ENCODE measurements around the gene TMTC2.

TMTC2 gene

DNA sequence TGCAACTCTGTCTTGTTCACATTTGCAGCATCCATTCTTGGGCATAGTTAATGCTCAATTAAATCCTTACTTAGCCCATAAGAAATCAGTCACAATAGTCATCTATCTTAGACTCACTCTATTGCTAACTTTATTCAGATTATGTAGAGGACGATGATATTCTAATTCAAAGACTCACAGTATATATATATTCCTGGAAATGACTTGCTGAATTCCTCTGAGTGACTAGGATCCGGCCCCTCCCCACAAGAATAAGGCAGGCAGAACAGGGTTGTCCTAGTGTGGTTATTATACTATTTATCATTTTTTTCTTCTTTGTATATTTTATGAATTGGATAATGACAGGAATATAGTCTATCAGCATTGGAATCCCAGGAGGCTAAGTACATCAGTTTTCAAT, 275.1 kb downstream of the TMTC2 start:
- Mint-ChIP-seq H3K4me1 (ENCODE audit: low read depth) (peaks cover 2% of the 10 kb centered on the region), H3K27me3 (no peaks in the 10 kb centered on the region), H3K27ac (no peak overlapping the region), H3K9me3 (ENCODE audit: low read depth) (no peaks in the 10 kb centered on the region), H3K4me3 (no peak overlapping the region), H3K36me3 (no peaks in the 10 kb centered on the region)

GRCh38 chr12:82963956-82964355, 277.2 kb downstream of the TMTC2 start:
- Mint-ChIP-seq H3K27me3 (no peaks in the 10 kb centered on the region), H3K36me3 (peaks cover 3% of the 10 kb centered on the region), H3K4me3 (no peak overlapping the region), H3K27ac (no peak overlapping the region), H3K4me1 (ENCODE audit: low read depth) (peaks cover 2% of the 10 kb centered on the region), H3K9me3 (ENCODE audit: low read depth) (no peaks in the 10 kb centered on the region)

DNA sequence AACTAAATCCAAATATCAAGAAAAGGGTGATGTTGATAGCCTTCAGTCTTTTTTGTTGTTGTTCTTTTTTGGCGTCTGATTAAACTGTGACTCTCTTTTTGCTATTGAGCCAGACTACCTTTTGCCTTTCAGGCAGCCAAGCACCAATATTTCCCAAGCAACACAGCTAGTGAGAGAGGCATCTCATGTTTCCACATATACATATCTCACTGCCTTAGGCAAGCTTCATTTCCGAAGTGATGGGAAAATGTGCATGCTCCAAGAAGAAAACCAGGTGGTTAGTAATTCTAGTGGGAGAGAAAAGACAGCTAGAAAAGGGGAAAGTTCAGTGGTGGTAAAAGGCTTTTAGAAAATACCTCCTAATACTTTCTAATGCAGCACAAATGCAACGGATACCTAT, 277.7 kb downstream of the TMTC2 start:
- Mint-ChIP-seq H3K36me3 (peaks cover 3% of the 10 kb centered on the region), H3K9me3 (ENCODE audit: low read depth) (no peaks in the 10 kb centered on the region), H3K27me3 (no peaks in the 10 kb centered on the region), H3K4me3 (no peak overlapping the region), H3K4me1 (ENCODE audit: low read depth) (peaks cover 2% of the 10 kb centered on the region), H3K27ac (no peak overlapping the region)

- Mint-ChIP-seq H3K27ac (no peak overlapping the region), H3K27me3 (no peaks in the 10 kb centered on the region), H3K4me3 (no peak overlapping the region), H3K36me3 (peaks cover 3% of the 10 kb centered on the region), H3K9me3 (ENCODE audit: low read depth) (no peaks in the 10 kb centered on the region), H3K4me1 (ENCODE audit: low read depth) (peaks cover 2% of the 10 kb centered on the region)
Measured at GRCh38 chr12:82966001-82966559, 279.4 kb downstream of the TMTC2 start.

GRCh38 chr12:82968631-82969367, 282.1 kb downstream of the TMTC2 start:
- Mint-ChIP-seq H3K4me1 (ENCODE audit: low read depth) (peaks cover 2% of the 10 kb centered on the region), H3K27me3 (no peaks in the 10 kb centered on the region), H3K9me3 (ENCODE audit: low read depth) (no peaks in the 10 kb centered on the region), H3K27ac (no peak overlapping the region), H3K36me3 (peaks cover 3% of the 10 kb centered on the region), H3K4me3 (no peak overlapping the region)

- H3K4me1 Mint-ChIP-seq (ENCODE audit: low read depth), result peaks cover 2% of the 10 kb centered on the region
- no peak overlapping the region for H3K27ac Mint-ChIP-seq
- no peaks in the 10 kb centered on the region for H3K27me3 Mint-ChIP-seq
- H3K9me3 Mint-ChIP-seq (ENCODE audit: low read depth), result no peaks in the 10 kb centered on the region
- H3K36me3 Mint-ChIP-seq, result peaks cover 3% of the 10 kb centered on the region
- no peak overlapping the region for H3K4me3 Mint-ChIP-seq
Measured at GRCh38 chr12:82970614-82971013, 283.9 kb downstream of the TMTC2 start.

DNA sequence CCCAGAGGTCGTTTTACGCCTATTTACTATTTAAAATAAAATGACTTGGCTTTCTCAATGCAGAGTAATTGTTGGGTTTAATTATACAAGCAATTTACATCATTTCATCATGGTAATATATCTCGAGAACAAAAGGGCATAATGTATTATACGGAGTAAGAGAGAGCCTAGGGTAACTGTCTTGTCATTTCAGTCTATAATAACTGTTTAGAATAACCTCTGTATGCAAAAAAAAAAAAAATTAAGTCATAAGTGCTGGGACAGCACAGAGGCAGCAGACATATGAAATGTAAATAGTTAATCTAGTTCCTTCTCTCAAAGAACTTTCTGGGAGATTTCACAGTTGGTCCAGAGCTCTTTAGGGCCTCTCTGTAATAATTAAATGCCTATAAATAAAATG, 284.9 kb downstream of the TMTC2 start:
- Mint-ChIP-seq H3K36me3 (peaks cover 3% of the 10 kb centered on the region), H3K9me3 (ENCODE audit: low read depth) (no peaks in the 10 kb centered on the region), H3K27ac (no peak overlapping the region), H3K4me3 (no peak overlapping the region), H3K4me1 (ENCODE audit: low read depth) (no peaks in the 10 kb centered on the region), H3K27me3 (no peaks in the 10 kb centered on the region)

- no peaks in the 10 kb centered on the region for H3K27me3 Mint-ChIP-seq
- H3K9me3 Mint-ChIP-seq (ENCODE audit: low read depth), result no peaks in the 10 kb centered on the region
- no peak overlapping the region for H3K4me3 Mint-ChIP-seq
- H3K36me3 Mint-ChIP-seq, result peaks cover 3% of the 10 kb centered on the region
- no peak overlapping the region for H3K27ac Mint-ChIP-seq
- H3K4me1 Mint-ChIP-seq (ENCODE audit: low read depth), result no peaks in the 10 kb centered on the region
Measured at GRCh38 chr12:82972624-82973023, 285.9 kb downstream of the TMTC2 start.

DNA sequence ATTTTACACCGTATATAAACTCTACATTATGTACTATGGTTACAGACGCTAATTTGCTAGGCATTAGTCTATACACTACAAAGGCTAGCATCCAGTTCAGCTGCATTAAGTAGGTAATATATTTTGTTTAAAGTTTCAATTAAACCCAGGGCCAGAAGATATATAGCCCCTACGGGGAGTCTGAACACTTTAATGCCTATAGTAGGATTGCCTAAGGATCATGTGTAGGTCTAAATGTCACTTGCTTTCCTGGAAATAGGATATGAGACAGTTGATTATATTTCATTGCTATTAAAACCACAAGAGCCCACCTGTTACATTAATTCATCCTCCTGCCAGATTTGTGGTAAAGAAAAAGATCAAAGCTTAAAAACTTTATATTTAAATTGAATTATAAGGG, 286.9 kb downstream of the TMTC2 start:
- no peaks in the 10 kb centered on the region for H3K4me1 Mint-ChIP-seq (ENCODE audit: low read depth)
- H3K9me3 Mint-ChIP-seq (ENCODE audit: low read depth), result no peaks in the 10 kb centered on the region
- H3K4me3 Mint-ChIP-seq, result no peak overlapping the region
- no peak overlapping the region for H3K27ac Mint-ChIP-seq
- no peaks in the 10 kb centered on the region for H3K27me3 Mint-ChIP-seq
- no peaks in the 10 kb centered on the region for H3K36me3 Mint-ChIP-seq

- H3K9me3 Mint-ChIP-seq (ENCODE audit: low read depth), result no peaks in the 10 kb centered on the region
- no peak overlapping the region for H3K27ac Mint-ChIP-seq
- H3K4me3 Mint-ChIP-seq, result no peak overlapping the region
- H3K27me3 Mint-ChIP-seq, result no peaks in the 10 kb centered on the region
- H3K36me3 Mint-ChIP-seq, result peaks cover 4% of the 10 kb centered on the region
- no peaks in the 10 kb centered on the region for H3K4me1 Mint-ChIP-seq (ENCODE audit: low read depth)
Measured at GRCh38 chr12:82981150-82981549, 294.4 kb downstream of the TMTC2 start.

- no peak overlapping the region for H3K4me3 Mint-ChIP-seq
- no peaks in the 10 kb centered on the region for H3K4me1 Mint-ChIP-seq (ENCODE audit: low read depth)
- no peak overlapping the region for H3K27ac Mint-ChIP-seq
- no peaks in the 10 kb centered on the region for H3K9me3 Mint-ChIP-seq (ENCODE audit: low read depth)
- H3K36me3 Mint-ChIP-seq, result no peaks in the 10 kb centered on the region
- no peaks in the 10 kb centered on the region for H3K27me3 Mint-ChIP-seq
Measured at GRCh38 chr12:82994117-82994516, 307.4 kb downstream of the TMTC2 start.

DNA sequence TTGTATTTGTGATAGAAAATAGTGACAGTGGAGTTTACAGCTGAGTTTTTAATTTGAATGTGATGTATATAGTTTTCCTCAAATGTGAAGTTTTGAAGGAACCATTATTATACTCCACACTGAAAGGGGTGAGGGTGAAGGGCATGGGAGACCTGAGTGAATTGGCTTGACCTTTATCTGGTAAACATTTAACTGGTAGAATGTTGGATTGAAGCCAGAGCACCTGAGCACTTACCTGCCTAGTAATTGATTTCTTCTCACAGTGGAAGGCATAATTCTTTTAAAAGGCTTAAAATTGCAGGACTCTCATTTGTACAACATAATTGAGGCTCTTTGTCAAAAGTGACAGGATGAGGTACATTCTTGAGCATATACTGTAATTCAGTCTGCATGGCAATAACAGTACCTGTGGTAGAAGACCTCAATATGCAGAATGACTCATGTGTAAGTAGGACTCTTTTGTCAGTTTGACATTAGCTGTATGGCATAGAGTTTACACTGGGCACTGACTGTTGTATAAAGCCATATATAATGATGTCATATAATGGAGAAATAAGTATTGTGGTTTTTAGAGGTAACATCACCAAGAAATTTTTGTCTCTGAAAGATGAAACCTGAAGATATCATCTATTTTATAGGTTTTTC, 309.6 kb downstream of the TMTC2 start:
- Mint-ChIP-seq H3K4me1 (ENCODE audit: low read depth) (no peaks in the 10 kb centered on the region), H3K27ac (no peak overlapping the region), H3K27me3 (no peaks in the 10 kb centered on the region), H3K9me3 (ENCODE audit: low read depth) (no peaks in the 10 kb centered on the region), H3K4me3 (no peak overlapping the region), H3K36me3 (no peaks in the 10 kb centered on the region)

- no peaks in the 10 kb centered on the region for H3K9me3 Mint-ChIP-seq (ENCODE audit: low read depth)
- no peaks in the 10 kb centered on the region for H3K4me1 Mint-ChIP-seq (ENCODE audit: low read depth)
- no peak overlapping the region for H3K4me3 Mint-ChIP-seq
- H3K27ac Mint-ChIP-seq, result no peak overlapping the region
- H3K36me3 Mint-ChIP-seq, result no peaks in the 10 kb centered on the region
- no peaks in the 10 kb centered on the region for H3K27me3 Mint-ChIP-seq
Measured at GRCh38 chr12:82998509-82998908, 311.8 kb downstream of the TMTC2 start.

DNA sequence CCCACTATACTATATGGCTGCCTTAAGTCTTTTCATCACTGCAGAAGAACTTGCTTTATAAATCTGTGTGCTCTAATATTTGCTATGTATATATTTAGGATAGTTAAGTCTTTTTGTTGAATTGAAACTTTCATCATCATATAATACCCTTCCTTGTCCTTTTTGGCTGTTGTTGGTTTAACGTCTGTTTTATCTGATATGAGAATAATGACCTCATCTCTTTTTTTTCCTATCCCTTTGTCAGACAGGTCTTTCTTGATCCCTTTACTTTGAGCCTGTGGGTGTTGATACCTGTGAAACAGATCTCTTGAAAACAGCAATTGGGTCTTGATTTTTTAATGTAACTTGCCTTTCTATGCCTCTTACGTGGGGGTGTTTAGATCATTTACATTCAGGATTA, 316.3 kb downstream of the TMTC2 start:
- peaks cover 3% of the 10 kb centered on the region for H3K36me3 Mint-ChIP-seq

DNA sequence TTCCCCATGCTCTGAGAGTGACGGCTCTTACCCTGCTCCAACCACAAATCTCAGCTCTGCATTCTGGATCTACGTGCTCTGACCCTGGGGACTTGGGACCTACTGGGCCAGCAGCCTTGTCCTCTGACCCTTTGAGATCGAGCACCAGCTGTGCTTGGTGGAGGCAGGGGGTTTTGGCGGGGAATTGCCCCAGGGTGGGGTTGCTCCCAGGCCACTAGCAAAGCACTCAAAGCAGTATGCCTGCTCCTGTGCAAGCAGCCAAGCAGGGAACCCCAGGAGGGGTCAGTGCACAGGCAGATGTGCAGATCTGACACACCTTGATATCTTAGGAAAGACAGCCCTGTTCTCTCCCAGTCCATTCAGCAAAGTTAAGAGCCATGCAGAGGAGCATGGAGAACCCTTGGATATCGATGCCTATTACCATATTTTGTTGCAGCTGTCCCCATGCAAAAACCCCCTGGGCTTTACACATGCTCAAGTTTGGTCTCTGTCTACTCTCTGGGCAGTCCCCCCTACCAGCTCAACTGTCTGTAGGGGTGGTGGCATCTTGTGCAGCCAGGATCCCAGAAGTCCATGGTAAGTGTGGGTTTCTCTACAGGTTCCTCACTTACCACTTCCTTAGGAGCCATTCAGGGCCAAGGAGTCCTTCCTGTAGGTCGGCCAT, 319.0 kb downstream of the TMTC2 start:
- peaks cover 14% of the 10 kb centered on the region for H3K36me3 Mint-ChIP-seq
- no peak overlapping the region for H3K27ac Mint-ChIP-seq
- no peaks in the 10 kb centered on the region for H3K4me1 Mint-ChIP-seq (ENCODE audit: low read depth)
- H3K4me3 Mint-ChIP-seq, result no peak overlapping the region
- H3K27me3 Mint-ChIP-seq, result no peaks in the 10 kb centered on the region
- H3K9me3 Mint-ChIP-seq (ENCODE audit: low read depth), result peaks cover 18% of the 10 kb centered on the region

More for the DNA sequence above, 316.3 kb downstream of the TMTC2 start:
- Mint-ChIP-seq H3K27ac (no peak overlapping the region), H3K27me3 (no peaks in the 10 kb centered on the region), H3K9me3 (ENCODE audit: low read depth) (peaks cover 5% of the 10 kb centered on the region), H3K4me1 (ENCODE audit: low read depth) (no peaks in the 10 kb centered on the region), H3K4me3 (no peak overlapping the region)

Data from activated naive CD8-positive, alpha-beta T cell (primary cell).